ENCODE results near the gene LIAS.

DNA sequence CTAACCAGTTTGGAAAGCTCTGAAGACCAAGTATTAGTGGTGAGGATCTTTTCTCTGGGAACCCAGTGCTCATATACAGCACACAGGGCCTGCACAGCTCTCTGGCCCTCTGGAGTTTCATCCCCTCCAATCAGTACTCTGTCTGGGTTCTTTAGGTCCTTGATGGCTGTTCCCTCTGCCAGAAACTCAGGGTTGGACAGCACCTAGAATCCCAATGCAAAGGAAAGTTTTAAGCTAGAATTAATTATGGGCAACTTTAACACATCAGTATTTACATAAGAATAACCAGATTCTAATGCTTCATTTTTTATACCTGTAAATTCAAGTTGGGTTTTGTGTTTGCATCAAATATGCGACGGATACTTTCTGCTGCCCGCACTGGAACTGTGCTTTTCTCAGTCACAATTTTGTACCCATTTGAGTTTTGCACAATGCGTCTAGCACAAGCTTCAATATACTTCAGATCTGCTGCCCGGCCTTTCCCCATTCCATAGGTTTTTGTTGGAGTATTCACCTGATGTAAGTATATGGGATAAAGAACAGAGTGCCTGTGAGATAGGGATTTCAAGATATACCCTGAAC is 51.6 kb downstream of the LIAS start:
- TF ChIP-seq YY1 (IDR thresholded peaks at IDR 0.05; ENCODE audit: insufficient read depth, insufficient read length): no peak
- no peak for TF ChIP-seq SUZ12 (IDR thresholded peaks at IDR 0.05; ENCODE audit: extremely low read depth, insufficient read depth, insufficient read length)
- TF ChIP-seq ZNF274 (IDR thresholded peaks at IDR 0.05; ENCODE audit: low read depth, low read length): no peak
